ENCODE data around the gene KLHL29.

The KLHL29 gene

DNA sequence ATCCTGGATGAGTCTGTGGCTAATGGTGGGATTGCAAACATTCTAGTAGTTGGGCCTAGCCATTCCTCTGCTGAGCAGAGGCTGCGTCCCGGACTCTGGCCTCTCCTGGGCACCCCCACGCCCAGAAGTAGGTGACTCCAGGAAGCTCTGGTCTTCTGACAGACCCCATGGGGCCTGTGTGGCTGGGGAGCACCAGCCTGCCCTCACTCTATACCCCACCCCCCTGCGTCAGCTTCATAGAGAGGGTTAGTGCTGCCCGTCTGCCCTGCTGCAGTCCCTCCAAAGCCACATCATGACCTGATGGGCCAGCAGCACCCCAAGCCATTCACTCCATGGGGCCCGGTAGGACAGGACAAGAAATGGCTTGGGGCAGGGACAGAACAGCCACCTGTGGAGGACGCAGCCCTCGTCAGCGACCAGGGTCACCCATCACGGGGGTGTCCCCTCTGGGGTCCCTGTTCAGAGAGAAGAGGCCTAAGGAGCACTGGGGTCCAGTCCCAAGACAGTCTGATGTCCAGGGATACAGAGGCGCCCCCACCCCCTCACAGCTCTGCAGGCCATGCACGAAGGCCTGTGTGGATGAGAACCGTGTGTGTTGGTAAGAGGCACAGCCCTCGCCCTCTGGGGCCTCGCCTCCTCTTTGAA, 303.6 kb downstream of the KLHL29 start:
- Histone ChIP-seq H3K27me3 (replicated peaks; ENCODE audit: insufficient read depth, low read length) (no peaks in the 10 kb centered on the region), H3K79me2 (ENCODE audit: low read length) (no peaks in the 10 kb centered on the region), H3K9me3 (replicated peaks; ENCODE audit: insufficient read depth, low read length) (no peaks in the 10 kb centered on the region), H3K4me2 (ENCODE audit: low read depth, low read length) (no peak overlapping the region), H3F3A (ENCODE audit: insufficient read depth, low read length) (no peaks in the 10 kb centered on the region), H3K9me2 (replicated peaks; ENCODE audit: insufficient read depth, low read length) (no peaks in the 10 kb centered on the region), H3K9ac (ENCODE audit: low read length) (no peak overlapping the region), H3K27ac (ENCODE audit: low read length) (no peak overlapping the region), H3K36me3 (replicated peaks; ENCODE audit: insufficient read depth, low read length) (no peaks in the 10 kb centered on the region), H3K4me1 (ENCODE audit: low read length) (no peaks in the 10 kb centered on the region), H4K20me1 (ENCODE audit: insufficient read depth, low read length) (no peaks in the 10 kb centered on the region), H3K4me3 (ENCODE audit: low read length) (no peak overlapping the region), H2AFZ (ENCODE audit: low read length) (no peak overlapping the region)
- TF ChIP-seq EZH2 (optimal IDR thresholded peaks at IDR 0.05; ENCODE audit: low read depth, low read length) (no peak), EZH2phosphoT487 (IDR thresholded peaks at IDR 0.05; ENCODE audit: low read length) (no peak)
- TF ChIP-seq, protein P1, sequence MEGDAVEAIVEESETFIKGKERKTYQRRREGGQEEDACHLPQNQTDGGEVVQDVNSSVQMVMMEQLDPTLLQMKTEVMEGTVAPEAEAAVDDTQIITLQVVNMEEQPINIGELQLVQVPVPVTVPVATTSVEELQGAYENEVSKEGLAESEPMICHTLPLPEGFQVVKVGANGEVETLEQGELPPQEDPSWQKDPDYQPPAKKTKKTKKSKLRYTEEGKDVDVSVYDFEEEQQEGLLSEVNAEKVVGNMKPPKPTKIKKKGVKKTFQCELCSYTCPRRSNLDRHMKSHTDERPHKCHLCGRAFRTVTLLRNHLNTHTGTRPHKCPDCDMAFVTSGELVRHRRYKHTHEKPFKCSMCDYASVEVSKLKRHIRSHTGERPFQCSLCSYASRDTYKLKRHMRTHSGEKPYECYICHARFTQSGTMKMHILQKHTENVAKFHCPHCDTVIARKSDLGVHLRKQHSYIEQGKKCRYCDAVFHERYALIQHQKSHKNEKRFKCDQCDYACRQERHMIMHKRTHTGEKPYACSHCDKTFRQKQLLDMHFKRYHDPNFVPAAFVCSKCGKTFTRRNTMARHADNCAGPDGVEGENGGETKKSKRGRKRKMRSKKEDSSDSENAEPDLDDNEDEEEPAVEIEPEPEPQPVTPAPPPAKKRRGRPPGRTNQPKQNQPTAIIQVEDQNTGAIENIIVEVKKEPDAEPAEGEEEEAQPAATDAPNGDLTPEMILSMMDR (IDR thresholded peaks at IDR 0.05; ENCODE audit: low read length), result no peak
- no peak for DNase-seq

DNA sequence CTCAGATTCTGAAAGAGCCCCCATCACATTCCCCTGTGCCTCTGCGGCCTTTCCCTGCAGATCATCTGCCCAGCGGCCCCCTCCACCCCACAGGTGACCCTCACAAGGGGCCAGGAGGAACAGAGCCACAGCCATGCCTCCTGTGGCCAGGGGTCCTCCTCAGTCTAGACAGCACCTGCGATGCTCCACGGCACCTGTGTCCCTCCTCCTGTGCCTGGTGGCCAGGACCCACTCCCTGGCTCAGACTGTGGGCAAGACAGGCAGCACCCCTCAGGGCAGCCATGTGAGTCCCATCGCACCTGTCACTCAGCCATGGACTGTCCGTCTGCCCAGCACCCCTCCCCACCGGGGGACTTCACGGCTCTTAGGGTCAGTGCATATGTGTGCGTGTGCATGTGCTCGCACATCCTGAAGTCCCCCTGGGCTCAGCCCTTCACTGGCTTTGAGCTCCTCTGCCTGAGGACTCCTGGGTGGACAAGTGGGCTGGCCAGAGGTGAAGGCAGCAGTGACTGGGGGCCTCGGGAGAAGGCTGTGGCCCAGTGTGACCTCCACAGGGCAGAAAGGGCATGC, 304.2 kb downstream of the KLHL29 start:
- Histone ChIP-seq H3F3A (ENCODE audit: insufficient read depth, low read length) (no peaks in the 10 kb centered on the region), H3K4me2 (ENCODE audit: low read depth, low read length) (no peak overlapping the region), H4K20me1 (ENCODE audit: insufficient read depth, low read length) (no peaks in the 10 kb centered on the region), H3K27ac (ENCODE audit: low read length) (no peak overlapping the region), H3K79me2 (ENCODE audit: low read length) (no peaks in the 10 kb centered on the region), H3K4me1 (ENCODE audit: low read length) (no peaks in the 10 kb centered on the region), H2AFZ (ENCODE audit: low read length) (no peak overlapping the region), H3K27me3 (replicated peaks; ENCODE audit: insufficient read depth, low read length) (no peaks in the 10 kb centered on the region), H3K9me2 (replicated peaks; ENCODE audit: insufficient read depth, low read length) (no peaks in the 10 kb centered on the region), H3K9ac (ENCODE audit: low read length) (no peak overlapping the region), H3K36me3 (replicated peaks; ENCODE audit: insufficient read depth, low read length) (no peaks in the 10 kb centered on the region), H3K4me3 (ENCODE audit: low read length) (no peak overlapping the region), H3K9me3 (replicated peaks; ENCODE audit: insufficient read depth, low read length) (no peaks in the 10 kb centered on the region)
- DNase-seq, result no peak
- TF ChIP-seq EZH2 (optimal IDR thresholded peaks at IDR 0.05; ENCODE audit: low read depth, low read length), result no peak
- no peak for TF ChIP-seq EZH2phosphoT487 (IDR thresholded peaks at IDR 0.05; ENCODE audit: low read length)
- TF ChIP-seq, protein P1 (IDR thresholded peaks at IDR 0.05; ENCODE audit: low read length), result no peak

DNA sequence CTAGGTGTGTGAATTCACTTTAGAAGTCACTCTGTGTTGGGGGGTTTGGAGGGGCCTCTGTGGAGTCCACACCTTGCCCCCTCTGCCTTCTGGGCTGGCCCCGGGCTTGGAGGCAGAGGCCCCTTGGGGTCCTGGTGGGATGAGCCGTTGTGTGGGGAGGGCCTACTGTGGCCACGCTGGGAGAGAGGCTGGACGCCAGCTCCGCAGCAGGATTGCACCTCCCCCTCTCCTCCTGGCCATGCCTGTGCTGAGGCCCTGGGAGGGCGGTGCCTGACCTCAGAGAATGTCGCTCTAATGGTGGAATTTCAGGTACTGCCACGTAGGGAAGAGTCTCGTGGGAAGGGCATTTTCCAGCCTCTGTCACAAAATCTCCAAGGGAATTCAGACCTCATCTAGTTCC, 304.9 kb downstream of the KLHL29 start:
- TF ChIP-seq, protein P1 (IDR thresholded peaks at IDR 0.05; ENCODE audit: low read length), result no peak
- H3K36me3 ChIP-seq (replicated peaks; ENCODE audit: insufficient read depth, low read length), result no peaks in the 10 kb centered on the region
- H2AFZ ChIP-seq (ENCODE audit: low read length), result no peak overlapping the region
- no peaks in the 10 kb centered on the region for H4K20me1 ChIP-seq (ENCODE audit: insufficient read depth, low read length)
- H3K27ac ChIP-seq (ENCODE audit: low read length), result no peak overlapping the region
- no peaks in the 10 kb centered on the region for H3K27me3 ChIP-seq (replicated peaks; ENCODE audit: insufficient read depth, low read length)
- H3K79me2 ChIP-seq (ENCODE audit: low read length), result no peaks in the 10 kb centered on the region
- no peak overlapping the region for H3K4me3 ChIP-seq (ENCODE audit: low read length)
- H3F3A ChIP-seq (ENCODE audit: insufficient read depth, low read length), result no peaks in the 10 kb centered on the region
- DNase-seq, result no peak
- H3K9ac ChIP-seq (ENCODE audit: low read length), result no peak overlapping the region
- no peaks in the 10 kb centered on the region for H3K9me3 ChIP-seq (replicated peaks; ENCODE audit: insufficient read depth, low read length)
- no peak overlapping the region for H3K4me2 ChIP-seq (ENCODE audit: low read depth, low read length)
- no peaks in the 10 kb centered on the region for H3K4me1 ChIP-seq (ENCODE audit: low read length)
- no peaks in the 10 kb centered on the region for H3K9me2 ChIP-seq (replicated peaks; ENCODE audit: insufficient read depth, low read length)
